ENCODE measurements around the gene ST3GAL3. TPM values are rescaled to one million over a fixed set of nuclear protein-coding genes. Genes with fewer than 3 reads are reported as not detected.

The ST3GAL3 gene
- total RNA-seq, 1 experiment from 2014 or later = 8.3 TPM

DNA sequence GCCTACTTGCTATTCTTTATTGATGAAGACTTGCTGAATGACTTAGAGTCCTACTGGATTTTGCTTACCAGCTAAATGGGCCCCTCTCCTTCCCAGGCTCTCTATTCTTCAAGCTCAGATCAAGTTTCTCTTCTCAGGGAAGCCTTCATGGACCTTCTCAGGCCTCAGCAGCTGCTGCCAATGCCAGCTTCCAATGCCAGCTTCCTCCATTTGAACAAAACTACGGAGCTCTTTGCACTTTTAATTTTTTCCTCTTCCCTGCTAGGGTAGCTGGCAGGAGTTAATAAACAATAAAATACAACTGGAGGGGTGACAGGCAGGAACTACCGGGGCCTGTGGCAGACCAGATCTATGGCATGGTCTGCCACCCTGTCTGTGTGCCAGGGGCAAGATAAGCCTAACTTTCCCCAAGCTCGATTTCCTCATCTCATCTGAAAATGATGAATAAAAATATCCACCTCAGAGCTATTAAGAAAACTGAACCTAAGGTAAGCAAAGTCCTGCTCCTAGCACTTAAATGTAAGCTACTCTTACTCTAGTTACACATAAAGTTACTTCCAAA is 238.4 kb downstream of the ST3GAL3 start:
- no peaks in the 10 kb centered on the region; the same call in 1 of the 2 replicates for H3K27me3 Mint-ChIP-seq (ENCODE audit: low read depth)
- H3K4ac ChIP-seq (ENCODE audit: low read depth, low read length) = no peak overlapping the region

More for the DNA sequence above, 238.4 kb downstream of the ST3GAL3 start:
- Histone ChIP-seq H2AK5ac (ENCODE audit: insufficient read length, low read length) (no peak overlapping the region), H3K79me1 (ENCODE audit: insufficient read depth, low read depth, low read length, poor library complexity, severe bottlenecking) (no peaks in the 10 kb centered on the region), H4K20me1 (ENCODE audit: control insufficient read depth, insufficient read depth, insufficient read length) (no peaks in the 10 kb centered on the region), H3K4me2 (ENCODE audit: insufficient read depth, insufficient read length, low read length) (peak overlapping the region; percentile 25), H3K79me2 (ENCODE audit: insufficient read depth, low read length) (no peaks in the 10 kb centered on the region), H4K91ac (ENCODE audit: insufficient read length, low read depth, low read length) (no peak overlapping the region), H3T11ph (ENCODE audit: low read length) (no peak overlapping the region), H3K14ac (ENCODE audit: insufficient read depth, low read length) (no peak overlapping the region), H2BK15ac (ENCODE audit: low read depth, low read length) (no peak overlapping the region), H3K23ac (ENCODE audit: insufficient read length, low read depth, low read length) (no peak overlapping the region), H3K23me2 (ENCODE audit: insufficient read length, low read depth, low read length, poor library complexity, severe bottlenecking) (peaks cover 10% of the 10 kb centered on the region), H4K8ac (replicated peaks; ENCODE audit: insufficient read length, low read depth, low read length) (no peak overlapping the region), H3K27me3 (ENCODE audit: insufficient read depth, low read length) (no peaks in the 10 kb centered on the region), H3K9ac (ENCODE audit: extremely low read depth, insufficient read length, low read length) (no peak overlapping the region), H2BK120ac (ENCODE audit: low read depth, low read length, poor library complexity, severe bottlenecking) (no peak overlapping the region), H2BK20ac (ENCODE audit: low read depth, low read length, poor library complexity, severe bottlenecking) (no peak overlapping the region), H3K27ac (ENCODE audit: insufficient read length, low read depth, low read length) (no peak overlapping the region), H3K18ac (ENCODE audit: insufficient read length, low read depth, low read length) (no peak overlapping the region), H2AFZ (ENCODE audit: low read length) (no peak overlapping the region), H4K5ac (ENCODE audit: insufficient read length, low read depth, low read length) (no peak overlapping the region), H3K56ac (ENCODE audit: insufficient read length, low read depth, low read length) (no peak overlapping the region), H2BK5ac (ENCODE audit: insufficient read length, low read length) (no peak overlapping the region), H3K4me1 (ENCODE audit: insufficient read depth, low read length) (no peaks in the 10 kb centered on the region), H2BK12ac (ENCODE audit: insufficient read length, low read depth, low read length) (no peak overlapping the region), H3K9me3 (ENCODE audit: control insufficient read depth, low read depth, low read length) (no peaks in the 10 kb centered on the region)
- Mint-ChIP-seq H3K4me1 (peaks cover 26 to 34% of the 10 kb centered on the region in 2 experiments), H3K36me3 (ENCODE audit: insufficient read depth in 1 of 3, low read depth in 3 of 3) (peaks cover 0 to 9% (median 7%) of the 10 kb centered on the region in 3 experiments; a peak in 6 of 7 replicates), H3K4me3 (peak overlapping the region; percentile 84 to 88), H3K27ac (peak overlapping the region in 1 of 3 experiments; percentile 86; a peak in 2 of 7 replicates), H3K9me3 (no peaks in the 10 kb centered on the region)
- WGBS (ENCODE audit: extremely low coverage, insufficient read length, low lambda C conversion rate) = no CpG with 5 or more reads among the region's 3 CpGs
- TF ChIP-seq, protein P1, sequence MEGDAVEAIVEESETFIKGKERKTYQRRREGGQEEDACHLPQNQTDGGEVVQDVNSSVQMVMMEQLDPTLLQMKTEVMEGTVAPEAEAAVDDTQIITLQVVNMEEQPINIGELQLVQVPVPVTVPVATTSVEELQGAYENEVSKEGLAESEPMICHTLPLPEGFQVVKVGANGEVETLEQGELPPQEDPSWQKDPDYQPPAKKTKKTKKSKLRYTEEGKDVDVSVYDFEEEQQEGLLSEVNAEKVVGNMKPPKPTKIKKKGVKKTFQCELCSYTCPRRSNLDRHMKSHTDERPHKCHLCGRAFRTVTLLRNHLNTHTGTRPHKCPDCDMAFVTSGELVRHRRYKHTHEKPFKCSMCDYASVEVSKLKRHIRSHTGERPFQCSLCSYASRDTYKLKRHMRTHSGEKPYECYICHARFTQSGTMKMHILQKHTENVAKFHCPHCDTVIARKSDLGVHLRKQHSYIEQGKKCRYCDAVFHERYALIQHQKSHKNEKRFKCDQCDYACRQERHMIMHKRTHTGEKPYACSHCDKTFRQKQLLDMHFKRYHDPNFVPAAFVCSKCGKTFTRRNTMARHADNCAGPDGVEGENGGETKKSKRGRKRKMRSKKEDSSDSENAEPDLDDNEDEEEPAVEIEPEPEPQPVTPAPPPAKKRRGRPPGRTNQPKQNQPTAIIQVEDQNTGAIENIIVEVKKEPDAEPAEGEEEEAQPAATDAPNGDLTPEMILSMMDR (conservative IDR thresholded peaks at IDR 0.05) = no peak
- DNase-seq = no peak
